ENCODE results near the gene GLCE. TPM values are rescaled to one million over a fixed set of nuclear protein-coding genes. Genes with fewer than 3 reads are reported as not detected.

Gene GLCE
- total and polyA plus RNA-seq, 10 of the 15 experiments (the other 5 are each of a cell fraction or from before 2014, with no cell fraction given) = 2.1 to 11.9 (median 2.9) TPM

DNA sequence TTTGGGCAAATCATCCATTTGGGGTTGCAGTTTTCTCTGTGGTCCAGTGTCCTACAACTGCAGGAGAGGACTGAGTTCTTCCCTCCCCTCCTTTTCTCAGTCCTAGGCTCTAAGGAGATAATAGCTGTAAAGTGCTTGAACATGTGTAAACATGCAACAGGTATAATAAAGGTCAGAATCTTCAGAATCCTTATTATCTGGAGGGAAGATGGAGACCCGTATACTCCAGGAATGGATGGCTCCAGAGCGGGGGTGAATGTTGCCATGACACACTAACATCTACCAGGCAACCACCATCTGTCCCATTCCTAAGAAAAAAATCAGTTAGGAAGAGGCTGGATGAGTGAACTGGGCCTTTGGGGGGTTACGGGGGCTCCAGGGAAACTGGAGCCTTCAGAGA is 39.7 kb upstream of the GLCE start:
- no peak overlapping the region for H3K4me2 ChIP-seq (ENCODE audit: control insufficient read depth, insufficient read depth)
- DNase-seq (ENCODE audit: low read depth, low spot score) (no peak), ATAC-seq (no peak), FAIRE-seq (no peak)
- no peak overlapping the region for H3K4me3 ChIP-seq
- no peaks in the 10 kb centered on the region for H4K20me1 ChIP-seq (ENCODE audit: control insufficient read depth, insufficient read depth)
- ChIA-PET POLR2A (no interaction called here), SMC1A (ENCODE audit: uncharacterized antibody, unreplicated experiment) (no interaction called here), RAD21 (ENCODE audit: unreplicated experiment) (no interaction called here), CTCF (interaction anchor here (1.0 kb wide), 1 partner anchor 18 kb away, joined by 4 read pairs; no protein-coding TSS in a partner anchor)
- H3K36me3 ChIP-seq (ENCODE audit: control insufficient read depth in 2 of 2, insufficient read depth in 2 of 2, low read length in 1 of 2) = no peaks in the 10 kb centered on the region
- no peak overlapping the region for H3K9ac ChIP-seq (ENCODE audit: control insufficient read depth, insufficient read depth, low read length)
- WGBS (ENCODE audit: insufficient coverage, insufficient replicate concordance, low lambda C conversion rate, missing lambda C conversion rate) = 40% methylated on average over 3 of the region's 3 CpGs
- no TSS peak for BruUV-seq (replicated peaks)
- no peaks in the 10 kb centered on the region for H3K79me2 ChIP-seq (ENCODE audit: control insufficient read depth, insufficient read depth, low read length)
- no peaks in the 10 kb centered on the region for H3K9me3 ChIP-seq (replicated peaks; ENCODE audit: control insufficient read depth, insufficient read depth, low read length)
- intact Hi-C loops (cut with micrococcal nuclease; ENCODE audit: unreplicated experiment) = no loop called here
- TF ChIP-seq PAX5 (IDR thresholded peaks at IDR 0.05; ENCODE audit: borderline replicate concordance, low read depth, low read length) = no peak
- no peak for TF ChIP-seq KDM1A (IDR thresholded peaks at IDR 0.05; ENCODE audit: borderline replicate concordance)
- TF ChIP-seq NR2C1 (IDR thresholded peaks at IDR 0.05) = no peak
- TF ChIP-seq RB1 (IDR thresholded peaks at IDR 0.05; ENCODE audit: borderline replicate concordance) = no peak
- TF ChIP-seq TBL1XR1 (IDR thresholded peaks at IDR 0.05; ENCODE audit: low read depth, low read length) = no peak
- TF ChIP-seq TARDBP (IDR thresholded peaks at IDR 0.05; ENCODE audit: borderline replicate concordance) = no peak
- H3K4me1 ChIP-seq (ENCODE audit: control insufficient read depth, insufficient read depth, low read length) = no peaks in the 10 kb centered on the region
- H3K27me3 ChIP-seq (replicated peaks in 1 of 2; ENCODE audit: control insufficient read depth in 2 of 2, insufficient read depth in 2 of 2, low read length in 1 of 2) = peaks cover 0 to 2% of the 10 kb centered on the region in 2 experiments; a peak in 2 of 4 replicates
- H2AFZ ChIP-seq (ENCODE audit: control insufficient read depth, low read depth, low read length) = no peak overlapping the region
- in situ Hi-C loops (cut with MboI) = no loop called here
- H3K27ac ChIP-seq (ENCODE audit: control insufficient read depth, insufficient read depth) = no peak overlapping the region

DNA sequence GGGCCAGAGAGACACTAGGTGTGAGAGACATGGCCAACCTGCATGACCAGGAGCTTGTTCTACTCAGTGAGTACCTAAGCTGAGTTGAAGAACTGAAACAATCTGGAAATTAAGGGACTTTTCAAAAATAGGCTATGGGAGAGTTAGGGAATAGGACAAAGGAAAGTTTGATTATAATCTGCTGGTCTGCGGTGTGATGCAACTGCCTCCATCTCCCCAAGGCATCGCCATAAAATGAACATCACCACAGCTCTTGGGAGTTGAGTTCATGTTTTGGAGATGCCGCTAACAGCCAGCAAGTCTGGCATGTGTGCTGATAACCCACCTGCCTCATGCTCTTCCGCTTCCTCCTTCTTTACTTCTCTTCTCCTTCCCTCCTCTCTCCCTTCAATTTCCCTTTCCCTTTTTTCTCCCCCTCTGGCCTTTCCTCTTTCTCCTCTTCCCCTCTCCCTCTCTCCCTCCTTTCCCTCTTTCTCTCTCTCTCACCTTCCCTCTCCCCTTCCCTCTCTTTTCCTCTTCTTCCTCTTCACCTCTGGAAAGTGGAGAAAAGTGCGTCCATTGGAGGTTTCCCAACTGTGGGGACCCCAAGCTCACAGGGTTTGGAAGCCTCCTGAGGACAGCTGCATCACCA is 39.1 kb upstream of the GLCE start:
- peaks cover 0 to 2% of the 10 kb centered on the region in 2 experiments; a peak in 1 of 4 replicates for H3K27me3 ChIP-seq (replicated peaks in 1 of 2; ENCODE audit: control insufficient read depth in 2 of 2, insufficient read depth in 2 of 2, low read length in 1 of 2)
- ATAC-seq (no peak), DNase-seq (ENCODE audit: low read depth, low spot score) (no peak), FAIRE-seq (no peak)
- H3K4me2 ChIP-seq (ENCODE audit: control insufficient read depth, insufficient read depth) = no peak overlapping the region
- no peaks in the 10 kb centered on the region for H4K20me1 ChIP-seq (ENCODE audit: control insufficient read depth, insufficient read depth)
- no peaks in the 10 kb centered on the region for H3K9me3 ChIP-seq (replicated peaks; ENCODE audit: control insufficient read depth, insufficient read depth, low read length)
- H2AFZ ChIP-seq (ENCODE audit: control insufficient read depth, low read depth, low read length) = no peak overlapping the region
- H3K9ac ChIP-seq (ENCODE audit: control insufficient read depth, insufficient read depth, low read length) = no peak overlapping the region
- POLR2A ChIA-PET = no interaction called here
- H3K36me3 ChIP-seq (ENCODE audit: control insufficient read depth in 2 of 2, insufficient read depth in 2 of 2, low read length in 1 of 2) = no peaks in the 10 kb centered on the region
- no TSS peak for BruUV-seq (replicated peaks)
- no peaks in the 10 kb centered on the region for H3K79me2 ChIP-seq (ENCODE audit: control insufficient read depth, insufficient read depth, low read length)
- SMC1A ChIA-PET (ENCODE audit: uncharacterized antibody, unreplicated experiment) = no interaction called here
- CTCF ChIA-PET = interaction anchor here (1.0 kb wide), 1 partner anchor 18 kb away, joined by 4 read pairs; no protein-coding TSS in a partner anchor
- no peaks in the 10 kb centered on the region for H3K4me1 ChIP-seq (ENCODE audit: control insufficient read depth, insufficient read depth, low read length)
- RAD21 ChIA-PET (ENCODE audit: unreplicated experiment) = no interaction called here
- 40% methylated on average over 4 of the region's 5 CpGs for WGBS (ENCODE audit: insufficient coverage, insufficient replicate concordance, low lambda C conversion rate, missing lambda C conversion rate)
- no peak overlapping the region for H3K4me3 ChIP-seq
- H3K27ac ChIP-seq (ENCODE audit: control insufficient read depth, insufficient read depth) = no peak overlapping the region
- in situ Hi-C loops (cut with MboI) (no loop called here), intact Hi-C loops (cut with micrococcal nuclease; ENCODE audit: unreplicated experiment) (no loop called here)
- TF ChIP-seq NFYB (IDR thresholded peaks at IDR 0.05; ENCODE audit: insufficient read depth, low read depth, low read length) = no peak
- TF ChIP-seq ZNF24 (IDR thresholded peaks at IDR 0.05) = no peak
- TF ChIP-seq, protein P1, sequence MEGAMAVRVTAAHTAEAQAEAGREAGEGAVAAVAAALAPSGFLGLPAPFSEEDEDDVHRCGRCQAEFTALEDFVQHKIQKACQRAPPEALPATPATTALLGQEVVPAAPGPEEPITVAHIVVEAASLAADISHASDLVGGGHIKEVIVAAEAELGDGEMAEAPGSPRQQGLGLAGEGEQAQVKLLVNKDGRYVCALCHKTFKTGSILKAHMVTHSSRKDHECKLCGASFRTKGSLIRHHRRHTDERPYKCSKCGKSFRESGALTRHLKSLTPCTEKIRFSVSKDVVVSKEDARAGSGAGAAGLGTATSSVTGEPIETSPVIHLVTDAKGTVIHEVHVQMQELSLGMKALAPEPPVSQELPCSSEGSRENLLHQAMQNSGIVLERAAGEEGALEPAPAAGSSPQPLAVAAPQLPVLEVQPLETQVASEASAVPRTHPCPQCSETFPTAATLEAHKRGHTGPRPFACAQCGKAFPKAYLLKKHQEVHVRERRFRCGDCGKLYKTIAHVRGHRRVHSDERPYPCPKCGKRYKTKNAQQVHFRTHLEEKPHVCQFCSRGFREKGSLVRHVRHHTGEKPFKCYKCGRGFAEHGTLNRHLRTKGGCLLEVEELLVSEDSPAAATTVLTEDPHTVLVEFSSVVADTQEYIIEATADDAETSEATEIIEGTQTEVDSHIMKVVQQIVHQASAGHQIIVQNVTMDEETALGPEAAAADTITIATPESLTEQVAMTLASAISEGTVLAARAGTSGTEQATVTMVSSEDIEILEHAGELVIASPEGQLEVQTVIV (IDR thresholded peaks at IDR 0.05; ENCODE audit: borderline replicate concordance, partially characterized antibody) = no peak
- TF ChIP-seq, protein P2, sequence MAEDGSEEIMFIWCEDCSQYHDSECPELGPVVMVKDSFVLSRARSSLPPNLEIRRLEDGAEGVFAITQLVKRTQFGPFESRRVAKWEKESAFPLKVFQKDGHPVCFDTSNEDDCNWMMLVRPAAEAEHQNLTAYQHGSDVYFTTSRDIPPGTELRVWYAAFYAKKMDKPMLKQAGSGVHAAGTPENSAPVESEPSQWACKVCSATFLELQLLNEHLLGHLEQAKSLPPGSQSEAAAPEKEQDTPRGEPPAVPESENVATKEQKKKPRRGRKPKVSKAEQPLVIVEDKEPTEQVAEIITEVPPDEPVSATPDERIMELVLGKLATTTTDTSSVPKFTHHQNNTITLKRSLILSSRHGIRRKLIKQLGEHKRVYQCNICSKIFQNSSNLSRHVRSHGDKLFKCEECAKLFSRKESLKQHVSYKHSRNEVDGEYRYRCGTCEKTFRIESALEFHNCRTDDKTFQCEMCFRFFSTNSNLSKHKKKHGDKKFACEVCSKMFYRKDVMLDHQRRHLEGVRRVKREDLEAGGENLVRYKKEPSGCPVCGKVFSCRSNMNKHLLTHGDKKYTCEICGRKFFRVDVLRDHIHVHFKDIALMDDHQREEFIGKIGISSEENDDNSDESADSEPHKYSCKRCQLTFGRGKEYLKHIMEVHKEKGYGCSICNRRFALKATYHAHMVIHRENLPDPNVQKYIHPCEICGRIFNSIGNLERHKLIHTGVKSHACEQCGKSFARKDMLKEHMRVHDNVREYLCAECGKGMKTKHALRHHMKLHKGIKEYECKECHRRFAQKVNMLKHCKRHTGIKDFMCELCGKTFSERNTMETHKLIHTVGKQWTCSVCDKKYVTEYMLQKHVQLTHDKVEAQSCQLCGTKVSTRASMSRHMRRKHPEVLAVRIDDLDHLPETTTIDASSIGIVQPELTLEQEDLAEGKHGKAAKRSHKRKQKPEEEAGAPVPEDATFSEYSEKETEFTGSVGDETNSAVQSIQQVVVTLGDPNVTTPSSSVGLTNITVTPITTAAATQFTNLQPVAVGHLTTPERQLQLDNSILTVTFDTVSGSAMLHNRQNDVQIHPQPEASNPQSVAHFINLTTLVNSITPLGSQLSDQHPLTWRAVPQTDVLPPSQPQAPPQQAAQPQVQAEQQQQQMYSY (CRISPR knock-in tag; IDR thresholded peaks at IDR 0.05) = no peak
- TF ChIP-seq TCF12 (IDR thresholded peaks at IDR 0.05; ENCODE audit: low read depth, low read length) = no peak
- no peak for TF ChIP-seq STAT1 (conservative IDR thresholded peaks at IDR 0.05)
- no peak for TF ChIP-seq JUNB (IDR thresholded peaks at IDR 0.05)

Measured in GM12878 (cell line).